Osteoblast (primary cell): ENCODE results near the gene LURAP1L. TPM values are rescaled to one million over a fixed set of nuclear protein-coding genes. Genes with fewer than 3 reads are reported as not detected.
A peak's percentile ranks its signal among the peaks of the same experiment; 100 is the strongest.

ENCODE experiments used
- DNase-seq: peaks from one replicate; pipeline ENCODE4 v3.0.0; 2011; ENCODE audit warnings: low spot score, mixed read lengths; ENCODE audit not compliant: insufficient read length; ENCODE audit errors: missing footprints
- H2AFZ ChIP-seq: 2 replicates; pipeline ENCODE4 v1.6.0; 2011; ENCODE audit warnings: mild to moderate bottlenecking, low read length
- H3K27ac ChIP-seq: 2 replicates; pipeline ENCODE4 v1.5.1; 2011; ENCODE audit warnings: mild to moderate bottlenecking, low read depth, low read length, moderate library complexity
- H3K27me3 ChIP-seq: 2 replicates; pipeline ENCODE4 v1.6.0; 2012; ENCODE audit warnings: mild to moderate bottlenecking, control low read depth, inconsistent platforms, low read length, moderate library complexity; ENCODE audit not compliant: insufficient read depth
- H3K36me3 ChIP-seq: 2 replicates; pipeline ENCODE4 v1.5.1; 2011; ENCODE audit warnings: mild to moderate bottlenecking, low read length, control low read depth, moderate library complexity; ENCODE audit not compliant: insufficient read depth
- H3K4me1 ChIP-seq: 2 replicates; pipeline ENCODE4 v1.5.1; 2011; ENCODE audit warnings: mild to moderate bottlenecking, low read length, control low read depth, moderate library complexity; ENCODE audit not compliant: insufficient read depth
- H3K4me2 ChIP-seq: 2 replicates; pipeline ENCODE4 v1.6.0; 2011; ENCODE audit warnings: mild to moderate bottlenecking, low read length; ENCODE audit not compliant: insufficient read depth
- H3K4me3 ChIP-seq: fragments of 200-600 bp; sonication (generic); 3 replicates; pipeline ENCODE4 v1.5.1; 2012; ENCODE audit warnings: mild to moderate bottlenecking, low read length, inconsistent platforms; ENCODE audit not compliant: insufficient read depth
- H3K79me2 ChIP-seq: 2 replicates; pipeline ENCODE4 v1.6.0; 2012; ENCODE audit warnings: mild to moderate bottlenecking, low read length, control low read depth, inconsistent platforms; ENCODE audit not compliant: insufficient read depth
- H3K9me3 ChIP-seq: 2 replicates; pipeline ENCODE4 v1.5.1; 2011; ENCODE audit warnings: low read depth, low read length, control low read depth
- H4K20me1 ChIP-seq: 2 replicates; pipeline ENCODE4 v1.6.0; 2012; ENCODE audit warnings: mild to moderate bottlenecking, low read length, control low read depth; ENCODE audit not compliant: insufficient read depth
- total RNA-seq: library from RNA; depleted of rRNA; stranded (reverse); fragments of >200 nt; gene quantifications from 2 replicates; pipeline ENCODE4 v1.2.3, GENCODE V29; 2012
- TF ChIP-seq, protein P1 (sequence below): IDR thresholded peaks from 2 replicates; pipeline ENCODE4 v1.5.1; 2011; ENCODE audit warnings: mild to moderate bottlenecking, low read depth, low read length, moderate library complexity; ENCODE audit errors: extremely low read depth

LURAP1L gene
- total RNA-seq, 1 donor: 88.3 TPM

DNA sequence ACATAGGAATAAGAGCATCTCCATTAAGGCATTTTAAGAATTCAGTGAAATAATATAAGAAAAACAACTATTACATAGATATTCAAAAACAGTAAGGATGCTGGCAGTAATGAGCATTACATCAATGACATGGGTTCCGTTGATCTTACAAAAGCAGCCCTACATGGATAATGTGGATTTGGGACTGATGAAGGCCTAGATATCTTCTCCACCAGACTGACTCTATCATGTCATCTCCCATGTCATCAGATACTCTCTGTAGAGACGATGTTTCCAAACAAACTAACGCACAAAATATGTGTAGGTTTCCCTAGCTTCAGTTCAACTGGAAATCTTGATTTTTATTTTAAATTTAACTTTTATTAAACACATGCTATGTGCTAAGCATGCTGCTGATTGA is 3.6 kb downstream of the LURAP1L start:
- H3K9me3 ChIP-seq: no peaks in the 10 kb centered on the region
- TF ChIP-seq, protein P1, sequence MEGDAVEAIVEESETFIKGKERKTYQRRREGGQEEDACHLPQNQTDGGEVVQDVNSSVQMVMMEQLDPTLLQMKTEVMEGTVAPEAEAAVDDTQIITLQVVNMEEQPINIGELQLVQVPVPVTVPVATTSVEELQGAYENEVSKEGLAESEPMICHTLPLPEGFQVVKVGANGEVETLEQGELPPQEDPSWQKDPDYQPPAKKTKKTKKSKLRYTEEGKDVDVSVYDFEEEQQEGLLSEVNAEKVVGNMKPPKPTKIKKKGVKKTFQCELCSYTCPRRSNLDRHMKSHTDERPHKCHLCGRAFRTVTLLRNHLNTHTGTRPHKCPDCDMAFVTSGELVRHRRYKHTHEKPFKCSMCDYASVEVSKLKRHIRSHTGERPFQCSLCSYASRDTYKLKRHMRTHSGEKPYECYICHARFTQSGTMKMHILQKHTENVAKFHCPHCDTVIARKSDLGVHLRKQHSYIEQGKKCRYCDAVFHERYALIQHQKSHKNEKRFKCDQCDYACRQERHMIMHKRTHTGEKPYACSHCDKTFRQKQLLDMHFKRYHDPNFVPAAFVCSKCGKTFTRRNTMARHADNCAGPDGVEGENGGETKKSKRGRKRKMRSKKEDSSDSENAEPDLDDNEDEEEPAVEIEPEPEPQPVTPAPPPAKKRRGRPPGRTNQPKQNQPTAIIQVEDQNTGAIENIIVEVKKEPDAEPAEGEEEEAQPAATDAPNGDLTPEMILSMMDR: no peak
- H3K27ac ChIP-seq: peak overlapping the region; percentile 88
- peaks cover 16% of the 10 kb centered on the region for H3K36me3 ChIP-seq
- no peaks in the 10 kb centered on the region for H4K20me1 ChIP-seq
- peak overlapping the region; percentile 90 for H3K4me3 ChIP-seq
- H2AFZ ChIP-seq: no peak overlapping the region
- no peaks in the 10 kb centered on the region for H3K27me3 ChIP-seq
- H3K4me2 ChIP-seq: peak overlapping the region; percentile 86
- H3K79me2 ChIP-seq: peaks cover 76% of the 10 kb centered on the region
- peaks cover 8% of the 10 kb centered on the region for H3K4me1 ChIP-seq
- DNase-seq: no peak

DNA sequence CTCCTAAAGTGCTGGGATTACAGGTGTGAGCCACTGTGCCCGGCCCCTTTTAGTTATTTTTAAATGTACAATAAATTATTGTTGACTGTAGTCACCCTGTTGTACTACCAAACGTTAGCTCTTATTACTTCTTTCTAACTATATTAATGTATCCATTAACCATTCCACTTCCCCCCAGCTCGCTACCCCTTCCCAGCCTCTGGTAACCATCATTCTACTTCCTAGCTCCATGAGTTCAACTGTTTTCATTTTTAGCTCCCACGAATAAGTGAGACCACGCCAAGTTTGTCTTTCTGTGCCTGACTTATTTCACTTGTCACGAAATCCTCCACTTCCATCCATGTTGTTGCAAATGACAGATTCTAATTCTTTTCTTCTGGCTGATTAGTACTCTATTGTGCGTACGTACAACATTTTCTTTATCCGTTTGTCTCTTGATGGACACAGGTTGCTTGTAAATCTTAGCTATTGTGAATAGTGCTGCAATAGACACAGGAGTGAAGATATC is 6.5 kb downstream of the LURAP1L start:
- Histone ChIP-seq H3K27me3 (no peaks in the 10 kb centered on the region), H2AFZ (no peak overlapping the region), H3K27ac (no peak overlapping the region), H3K79me2 (peaks cover 90% of the 10 kb centered on the region), H3K9me3 (no peaks in the 10 kb centered on the region), H3K4me3 (no peak overlapping the region), H3K4me1 (peaks cover 27% of the 10 kb centered on the region), H3K4me2 (no peak overlapping the region), H3K36me3 (peaks cover 16% of the 10 kb centered on the region), H4K20me1 (no peaks in the 10 kb centered on the region)
- DNase-seq: no peak
- TF ChIP-seq, protein P1: no peak

DNA sequence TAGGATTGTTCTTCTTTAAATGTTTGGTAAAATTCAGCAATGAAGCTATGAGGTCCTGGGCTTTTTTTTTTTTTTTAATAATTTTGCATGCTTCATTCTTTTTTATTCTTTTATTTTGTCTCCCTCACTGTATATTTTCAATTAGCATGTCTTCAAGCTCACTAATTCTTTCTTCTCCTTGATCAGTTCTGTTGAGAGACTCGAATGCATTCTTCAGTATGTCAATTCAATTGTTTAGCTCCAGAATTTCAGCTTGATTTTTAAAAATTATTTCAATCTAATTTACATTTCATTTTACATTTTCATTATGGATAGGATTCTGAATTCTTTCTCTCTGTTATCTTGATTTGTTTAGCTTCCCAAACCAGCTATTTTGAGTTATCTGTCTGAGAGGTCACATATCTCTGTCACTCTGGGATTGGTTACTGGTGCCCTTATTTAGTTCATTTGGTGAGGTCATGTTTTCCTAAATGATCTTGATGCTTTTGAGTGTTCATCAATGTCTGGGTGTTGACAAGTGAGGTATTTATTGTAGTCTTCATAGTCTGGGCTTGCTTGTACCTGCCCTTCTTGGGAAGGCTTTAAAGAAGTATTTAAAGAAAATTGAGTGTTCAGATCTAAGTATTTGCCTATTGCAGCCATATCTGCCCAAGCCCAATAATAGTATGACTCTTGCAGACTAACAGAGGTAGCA is 9.1 kb downstream of the LURAP1L start:
- no peak overlapping the region for H2AFZ ChIP-seq
- H4K20me1 ChIP-seq: no peaks in the 10 kb centered on the region
- H3K4me3 ChIP-seq: no peak overlapping the region
- no peaks in the 10 kb centered on the region for H3K27me3 ChIP-seq
- H3K27ac ChIP-seq: peak overlapping the region; percentile 94
- peaks cover 21% of the 10 kb centered on the region for H3K4me1 ChIP-seq
- H3K36me3 ChIP-seq: peaks cover 10% of the 10 kb centered on the region
- H3K4me2 ChIP-seq: peak overlapping the region; percentile 46
- H3K9me3 ChIP-seq: no peaks in the 10 kb centered on the region
- TF ChIP-seq, protein P1: no peak
- DNase-seq: no peak
- peaks cover 81% of the 10 kb centered on the region for H3K79me2 ChIP-seq

DNA sequence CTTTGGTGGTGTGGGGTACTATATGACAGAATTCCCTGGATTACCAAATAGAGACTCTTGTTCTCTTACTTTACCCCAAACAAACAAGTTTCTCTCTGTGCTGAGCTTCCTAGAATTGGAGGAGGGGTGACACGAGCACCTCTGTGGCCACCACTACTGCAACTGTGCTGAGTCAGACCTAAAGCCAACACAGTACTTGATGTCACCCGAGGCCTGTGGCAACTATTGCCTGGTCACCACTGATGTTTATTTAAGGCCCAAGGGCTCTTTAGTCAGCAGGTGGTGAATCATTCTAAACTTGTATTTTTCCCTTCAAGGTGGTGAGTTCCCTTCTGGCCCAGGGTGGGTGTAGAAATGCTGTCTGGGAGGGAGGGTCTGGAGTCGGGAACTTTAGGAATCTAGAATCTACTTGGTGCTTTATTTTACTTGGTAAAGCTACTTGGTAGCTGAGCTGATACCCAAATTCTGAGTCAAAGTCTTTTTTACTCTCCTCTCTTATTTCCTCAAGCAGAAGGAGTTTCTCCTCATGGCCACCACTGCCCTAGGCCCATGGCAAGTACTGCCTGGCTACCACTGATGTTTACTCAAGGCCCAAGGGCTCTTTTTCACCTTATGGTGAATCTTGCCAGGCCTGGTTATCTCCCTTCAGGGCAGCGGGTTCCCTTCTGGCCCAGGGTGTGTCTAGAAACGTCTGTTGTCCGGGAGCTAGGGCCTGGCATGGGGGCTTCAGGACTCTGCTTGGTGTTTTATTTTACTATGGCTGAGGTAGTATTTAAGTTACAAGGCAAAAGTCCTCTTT is 9.8 kb downstream of the LURAP1L start:
- peak; percentile 55 for DNase-seq
- TF ChIP-seq, protein P1: no peak
- Histone ChIP-seq H3K79me2 (peaks cover 81% of the 10 kb centered on the region), H3K4me2 (peak overlapping the region; percentile 46), H3K4me3 (no peak overlapping the region), H2AFZ (no peak overlapping the region), H4K20me1 (no peaks in the 10 kb centered on the region), H3K9me3 (no peaks in the 10 kb centered on the region), H3K36me3 (peaks cover 10% of the 10 kb centered on the region), H3K27ac (peak overlapping the region; percentile 94), H3K4me1 (peaks cover 29% of the 10 kb centered on the region), H3K27me3 (no peaks in the 10 kb centered on the region)
